Activated naive CD8-positive, alpha-beta T cell (primary cell): Measurements from ENCODE around the gene USP48.
"Not testable (repeated sequence)": the region's sequence is repeated elsewhere in the genome, so short reads cannot be mapped to it uniquely, and the experiment has no call there.

Experiments used
- H3K27ac Mint-ChIP-seq: one replicate; pipeline ENCODE4 v1.8.0; 2021; ENCODE audit warnings: mixed read lengths
- H3K27me3 Mint-ChIP-seq: one replicate; pipeline ENCODE4 v1.8.0; 2021; ENCODE audit warnings: mixed read lengths
- H3K36me3 Mint-ChIP-seq: one replicate; pipeline ENCODE4 v1.8.0; 2021; ENCODE audit warnings: mixed read lengths
- H3K4me1 Mint-ChIP-seq: one replicate; pipeline ENCODE4 v1.8.0; 2021; ENCODE audit warnings: low read depth, mixed read lengths
- H3K4me3 Mint-ChIP-seq: one replicate; pipeline ENCODE4 v1.8.0; 2021; ENCODE audit warnings: mild to moderate bottlenecking, mixed read lengths
- H3K9me3 Mint-ChIP-seq: one replicate; pipeline ENCODE4 v1.8.0; 2021; ENCODE audit warnings: low read depth, mixed read lengths

USP48 gene

DNA sequence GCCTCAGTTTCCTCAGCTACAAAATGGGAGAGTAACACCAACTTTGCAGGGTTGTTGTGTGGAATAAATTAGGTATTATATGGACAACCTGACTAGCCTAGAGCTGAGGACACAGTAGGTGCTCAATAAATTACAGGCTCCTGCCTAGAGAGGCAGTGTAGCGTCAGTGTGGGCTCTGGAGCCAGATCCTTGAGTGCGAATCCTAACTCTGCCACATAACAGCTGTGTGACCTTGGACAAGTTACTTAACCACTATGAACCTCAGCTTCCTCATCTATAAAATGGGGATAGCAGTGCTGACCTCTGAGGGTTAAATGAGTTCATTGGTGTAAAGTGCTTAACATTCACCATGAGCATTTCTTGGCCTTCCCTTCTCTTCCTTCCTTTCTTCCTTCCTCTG is 146.9 kb downstream of the USP48 start:
- H3K27me3 Mint-ChIP-seq: no peaks in the 10 kb centered on the region
- no peak overlapping the region for H3K4me3 Mint-ChIP-seq
- no peaks in the 10 kb centered on the region for H3K36me3 Mint-ChIP-seq
- H3K27ac Mint-ChIP-seq: no peak overlapping the region
- H3K4me1 Mint-ChIP-seq: peaks cover 6% of the 10 kb centered on the region
- no peaks in the 10 kb centered on the region for H3K9me3 Mint-ChIP-seq

DNA sequence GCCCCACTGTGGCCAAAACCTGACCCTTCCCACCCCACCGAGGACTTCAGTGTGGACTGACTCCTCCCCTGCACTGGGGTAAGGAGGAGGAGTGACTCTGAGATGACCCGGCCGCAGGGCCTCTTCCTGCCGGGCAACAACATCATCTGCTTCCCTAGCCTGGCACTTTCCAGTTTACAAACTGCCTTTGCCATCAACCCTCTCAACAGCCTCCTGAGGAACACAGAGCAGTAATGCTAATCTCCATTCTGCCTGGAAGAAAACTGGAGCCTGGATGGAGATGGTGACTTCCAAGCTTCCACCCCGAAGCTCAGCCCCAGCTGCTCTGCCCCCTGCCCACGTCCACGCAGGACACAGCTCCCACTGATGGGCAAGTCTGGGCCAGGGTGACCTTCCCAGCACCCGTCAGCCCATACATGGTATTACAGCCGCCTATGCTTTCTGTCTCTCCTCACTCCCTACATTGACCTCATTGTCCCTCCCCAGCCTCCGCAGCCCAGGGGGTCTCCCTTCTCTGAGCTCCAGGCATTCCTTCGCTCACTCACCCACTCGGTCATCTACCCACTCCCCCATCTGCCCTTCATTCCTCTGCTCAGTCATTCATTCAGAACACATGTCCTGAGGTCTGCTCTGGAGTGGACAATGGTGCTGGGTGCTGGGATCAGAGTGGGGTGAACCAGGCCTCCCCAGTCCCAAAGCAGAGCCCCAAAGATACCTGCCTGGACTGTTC is 148.0 kb downstream of the USP48 start:
- Mint-ChIP-seq H3K27me3 (no peaks in the 10 kb centered on the region), H3K4me3 (no peak overlapping the region), H3K9me3 (no peaks in the 10 kb centered on the region)

DNA sequence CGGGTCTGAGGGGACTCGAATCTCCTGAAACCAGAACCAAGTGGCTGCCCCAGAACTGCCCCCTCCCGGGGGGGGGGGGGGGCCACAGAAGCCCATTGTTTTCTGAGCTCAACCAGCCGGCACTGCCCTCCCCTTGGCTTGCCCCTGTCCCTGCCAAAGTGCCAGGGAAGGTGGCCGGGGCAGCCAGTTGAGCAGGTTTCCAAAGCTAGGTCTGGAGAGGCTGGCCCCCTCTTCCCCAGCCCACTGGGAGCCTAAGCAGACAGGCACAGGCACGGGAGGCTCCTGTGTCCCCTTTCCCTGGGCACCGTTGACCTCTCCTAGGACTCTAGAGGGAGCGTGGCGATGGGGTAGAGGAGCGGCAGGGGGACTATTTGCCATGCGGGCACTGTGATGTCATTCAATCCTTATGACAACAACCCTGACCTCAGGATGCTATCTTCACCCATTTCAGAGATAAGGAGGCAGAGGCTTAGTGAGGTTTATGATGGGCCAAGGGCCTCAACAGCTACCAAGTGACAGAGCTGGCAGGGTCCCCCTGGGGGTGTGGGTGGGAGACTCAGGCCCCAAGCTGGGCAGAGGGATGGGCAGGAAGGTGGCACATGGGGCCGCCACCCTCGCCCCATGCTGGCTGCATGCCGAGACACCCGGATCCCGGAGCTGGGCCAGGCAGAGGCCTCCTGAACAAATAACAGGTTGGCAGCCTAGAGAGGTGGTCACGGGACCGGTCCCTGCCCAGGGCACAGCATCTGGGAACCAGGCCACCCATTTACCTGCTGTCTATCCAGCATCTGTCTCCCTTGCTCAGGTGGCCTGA is 148.8 kb downstream of the USP48 start:
- H3K27ac Mint-ChIP-seq: no peak overlapping the region
- H3K36me3 Mint-ChIP-seq: no peaks in the 10 kb centered on the region
- H3K27me3 Mint-ChIP-seq: peaks cover 4% of the 10 kb centered on the region
- no peaks in the 10 kb centered on the region for H3K9me3 Mint-ChIP-seq
- H3K4me1 Mint-ChIP-seq: peaks cover 6% of the 10 kb centered on the region
- no peak overlapping the region for H3K4me3 Mint-ChIP-seq

More for the DNA sequence above, 148.0 kb downstream of the USP48 start:
- Mint-ChIP-seq H3K36me3 (no peaks in the 10 kb centered on the region), H3K27ac (no peak overlapping the region), H3K4me1 (peaks cover 6% of the 10 kb centered on the region)

GRCh38 chr1:21633141-21633755 is 149.7 kb downstream of the USP48 start:
- Mint-ChIP-seq H3K27ac (no peak overlapping the region), H3K9me3 (no peaks in the 10 kb centered on the region)

DNA sequence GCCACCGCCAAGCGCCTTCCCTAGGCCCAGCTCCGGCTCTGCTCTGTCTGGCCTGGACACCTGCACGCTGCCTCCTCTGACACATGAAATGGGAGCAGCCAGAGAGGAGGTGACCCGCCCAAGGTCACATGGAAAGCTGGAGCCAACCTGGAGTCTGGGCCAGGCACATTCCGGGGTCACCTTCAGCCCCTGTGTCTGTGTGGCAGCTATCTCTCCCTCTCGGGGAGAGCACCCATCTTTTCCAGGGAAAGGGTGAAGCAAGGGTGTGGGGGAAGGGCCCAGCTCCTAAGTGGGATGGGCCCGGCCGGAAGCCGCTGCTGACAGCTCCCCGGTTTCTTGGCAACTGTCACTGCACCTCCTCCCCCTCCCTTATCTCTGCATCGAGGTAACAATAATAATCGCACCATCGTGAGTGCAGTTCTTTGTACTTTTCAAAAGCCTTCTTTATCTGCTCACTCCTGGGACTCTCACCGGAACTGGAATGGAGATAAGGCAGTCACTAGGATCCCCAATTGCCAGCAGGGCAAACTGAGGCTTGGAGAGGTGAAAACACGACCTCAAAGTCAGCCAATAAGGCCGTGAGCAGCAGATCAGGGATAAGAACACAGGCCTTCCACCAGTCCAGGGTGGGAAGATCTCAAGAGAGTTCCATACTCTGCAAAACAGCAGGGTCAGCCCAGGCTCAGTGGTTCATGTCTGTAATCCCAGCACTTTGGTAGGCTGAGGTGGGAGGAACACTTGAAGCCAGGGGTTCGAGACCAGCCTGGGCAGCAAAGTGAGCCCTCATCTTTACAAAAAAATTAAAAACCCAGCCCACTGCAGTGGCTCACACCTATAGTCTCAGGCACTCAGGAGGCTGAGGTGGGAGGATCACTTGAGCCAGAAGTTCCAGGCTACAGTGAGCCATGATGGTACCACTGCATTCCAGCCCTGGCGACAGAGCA is 150.7 kb downstream of the USP48 start:
- no peaks in the 10 kb centered on the region for H3K9me3 Mint-ChIP-seq
- H3K4me3 Mint-ChIP-seq: no peak overlapping the region
- no peak overlapping the region for H3K27ac Mint-ChIP-seq
- H3K4me1 Mint-ChIP-seq: no peaks in the 10 kb centered on the region
- no peaks in the 10 kb centered on the region for H3K36me3 Mint-ChIP-seq
- H3K27me3 Mint-ChIP-seq: peaks cover 4% of the 10 kb centered on the region

More at GRCh38 chr1:21633141-21633755, 149.7 kb downstream of the USP48 start:
- H3K27me3 Mint-ChIP-seq: peaks cover 4% of the 10 kb centered on the region
- peaks cover under 1% of the 10 kb centered on the region for H3K4me1 Mint-ChIP-seq
- no peak overlapping the region for H3K4me3 Mint-ChIP-seq
- no peaks in the 10 kb centered on the region for H3K36me3 Mint-ChIP-seq

DNA sequence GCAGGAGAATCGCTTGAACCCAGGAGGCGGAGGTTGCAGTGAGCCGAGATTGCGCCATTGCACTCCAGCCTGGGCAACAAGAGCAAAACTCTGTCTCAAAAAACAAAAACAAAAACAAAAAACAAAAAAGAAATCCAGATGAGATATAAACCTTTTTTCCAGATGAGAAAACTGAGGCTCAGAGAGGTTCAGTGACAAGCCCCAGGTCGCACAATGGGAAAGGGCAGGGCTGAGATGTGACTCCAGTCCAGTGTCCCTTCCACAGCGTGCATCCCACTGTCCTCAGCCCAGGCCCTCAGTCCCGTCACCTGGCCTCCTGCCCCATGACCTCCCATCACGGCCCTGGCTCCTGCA is 151.4 kb downstream of the USP48 start:
- H3K36me3 Mint-ChIP-seq, H3K27ac Mint-ChIP-seq, H3K4me3 Mint-ChIP-seq, H3K4me1 Mint-ChIP-seq, H3K9me3 Mint-ChIP-seq, H3K27me3 Mint-ChIP-seq: not testable (repeated sequence)

- no peak overlapping the region for H3K27ac Mint-ChIP-seq
- no peak overlapping the region for H3K4me3 Mint-ChIP-seq
- H3K36me3 Mint-ChIP-seq: no peaks in the 10 kb centered on the region
- H3K9me3 Mint-ChIP-seq: no peaks in the 10 kb centered on the region
- H3K4me1 Mint-ChIP-seq: no peaks in the 10 kb centered on the region
- H3K27me3 Mint-ChIP-seq: peaks cover 4% of the 10 kb centered on the region
These were observed 152.2 kb downstream of the USP48 start for GRCh38 chr1:21630571-21631343.

- Mint-ChIP-seq H3K4me3 (no peak overlapping the region), H3K27ac (no peak overlapping the region), H3K27me3 (peaks cover 7% of the 10 kb centered on the region), H3K9me3 (no peaks in the 10 kb centered on the region), H3K4me1 (no peaks in the 10 kb centered on the region), H3K36me3 (no peaks in the 10 kb centered on the region)
These were observed 153.0 kb downstream of the USP48 start for GRCh38 chr1:21629971-21630370.

DNA sequence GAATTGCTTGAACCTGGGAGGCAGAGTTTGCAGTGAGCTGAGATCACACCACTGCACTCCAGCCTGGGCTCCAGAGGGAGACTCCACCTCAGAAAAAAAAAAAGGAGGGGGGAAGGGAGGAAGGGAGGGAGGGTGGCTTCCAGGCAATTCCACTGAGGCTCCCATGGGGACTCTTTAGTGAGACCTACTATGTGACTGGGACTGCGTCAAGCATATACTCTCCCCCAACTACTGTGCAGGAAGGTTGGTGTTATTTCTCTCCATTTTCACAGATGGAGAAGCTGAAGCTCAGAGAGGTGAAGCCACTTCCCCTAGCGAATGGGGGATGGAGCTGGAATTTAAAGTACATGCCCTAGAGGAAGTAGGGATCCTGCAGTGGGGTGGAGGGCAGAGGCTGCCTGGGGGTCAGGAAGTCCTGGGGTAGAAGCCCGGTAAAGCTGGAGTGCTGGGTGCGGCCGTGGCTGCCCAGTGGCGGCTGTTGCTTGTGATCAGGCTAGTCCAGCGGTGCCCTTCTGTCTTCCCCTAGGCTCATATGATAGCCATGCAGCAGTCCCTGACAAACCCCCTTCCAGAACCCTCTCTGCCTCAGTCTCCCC is 154.1 kb downstream of the USP48 start:
- H3K9me3 Mint-ChIP-seq: no peaks in the 10 kb centered on the region
- H3K4me1 Mint-ChIP-seq: no peaks in the 10 kb centered on the region
- H3K4me3 Mint-ChIP-seq: no peak overlapping the region
- no peak overlapping the region for H3K27ac Mint-ChIP-seq
- H3K36me3 Mint-ChIP-seq: no peaks in the 10 kb centered on the region
- peaks cover 8% of the 10 kb centered on the region for H3K27me3 Mint-ChIP-seq
